Measurements from ENCODE around the gene CAMK1G. TPM values are rescaled to one million over a fixed set of nuclear protein-coding genes. Genes with fewer than 3 reads are reported as not detected.

CAMK1G gene
- total RNA-seq, 2 experiments from 2014 or later, result 0.69 to 0.94 TPM

- Mint-ChIP-seq H3K4me3 (no peak overlapping the region), H3K27ac (no peak overlapping the region), H3K36me3 (peaks cover 4% of the 10 kb centered on the region), H3K9me3 (no peaks in the 10 kb centered on the region), H3K4me1 (ENCODE audit: low read depth) (peaks cover 4% of the 10 kb centered on the region), H3K27me3 (no peaks in the 10 kb centered on the region)
- DNase-seq, result no peak
- ChIA-PET POLR2A (interaction anchor here (0.9 kb wide), 1 partner anchor 9 kb away, joined by 3 read pairs; no protein-coding TSS in a partner anchor), CTCF (no interaction called here)
- intact Hi-C loops (cut with micrococcal nuclease), result no loop called here
These were observed 33.0 kb downstream of the CAMK1G start for GRCh38 chr1:209616366-209617046.

DNA sequence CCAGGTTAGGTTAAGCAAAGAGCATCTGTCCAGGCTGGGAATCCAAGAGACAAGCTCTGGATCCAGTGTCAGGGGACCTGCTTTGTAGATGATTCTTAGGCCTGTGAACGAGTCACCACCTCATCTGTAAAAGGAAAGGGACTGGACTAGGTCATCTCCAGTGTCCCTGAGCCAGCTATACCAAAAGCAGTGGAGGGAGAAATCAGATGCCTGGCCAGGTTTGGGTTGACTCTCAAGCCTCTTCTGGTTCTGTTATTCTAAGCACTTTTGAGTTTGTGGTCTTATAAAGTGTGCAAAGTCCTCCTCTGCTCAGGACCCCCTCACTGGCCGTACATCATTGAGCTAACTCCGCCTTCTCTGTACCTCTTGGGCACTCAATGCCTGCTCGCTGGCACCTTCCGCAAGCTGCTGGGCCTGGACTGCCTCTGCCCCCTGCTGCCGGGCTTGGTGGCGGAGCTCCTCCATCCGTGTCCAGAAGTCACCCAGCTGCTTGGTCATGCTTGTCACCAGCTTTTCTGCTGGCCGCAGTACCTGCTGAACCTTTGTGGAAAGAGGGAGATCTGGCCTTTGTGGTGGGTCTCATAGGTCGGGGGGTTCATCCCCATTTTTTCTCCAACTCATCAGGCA, 33.6 kb downstream of the CAMK1G start:
- intact Hi-C loops (cut with micrococcal nuclease), result no loop called here
- ChIA-PET POLR2A (no interaction called here), CTCF (no interaction called here)
- H3K27ac Mint-ChIP-seq, result no peak overlapping the region
- DNase-seq, result no peak
- H3K4me3 Mint-ChIP-seq, result no peak overlapping the region
- H3K9me3 Mint-ChIP-seq, result no peaks in the 10 kb centered on the region
- peaks cover 4% of the 10 kb centered on the region for H3K36me3 Mint-ChIP-seq
- peaks cover 4% of the 10 kb centered on the region for H3K4me1 Mint-ChIP-seq (ENCODE audit: low read depth)
- no peaks in the 10 kb centered on the region for H3K27me3 Mint-ChIP-seq

DNA sequence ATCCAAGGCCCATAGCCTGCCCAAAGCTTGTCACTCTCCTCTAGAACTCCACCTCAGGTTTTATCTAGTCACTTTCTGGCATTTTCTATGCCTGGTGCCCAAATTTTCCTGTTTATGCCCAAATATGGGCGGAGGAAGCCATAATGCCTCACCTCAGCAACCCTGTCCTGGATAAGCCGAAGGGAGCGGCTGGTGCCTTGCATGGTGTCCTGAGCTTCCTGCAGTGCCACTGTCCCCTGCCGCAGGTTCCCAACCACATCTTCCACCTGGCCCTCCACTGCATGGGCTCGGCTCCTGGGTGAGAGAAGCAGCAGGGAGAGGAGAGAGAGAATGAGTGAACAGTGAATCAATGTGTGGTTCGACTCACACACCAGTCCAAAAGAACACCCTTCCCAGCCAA, 34.2 kb downstream of the CAMK1G start:
- ChIA-PET CTCF (interaction anchor here (2.4 kb wide), 1 partner anchor 10 kb away, joined by 10 read pairs; no protein-coding TSS in a partner anchor), POLR2A (no interaction called here)
- peaks cover under 1% of the 10 kb centered on the region for H3K4me1 Mint-ChIP-seq (ENCODE audit: low read depth)
- no peak overlapping the region for H3K27ac Mint-ChIP-seq
- H3K36me3 Mint-ChIP-seq, result peaks cover 4% of the 10 kb centered on the region
- no peak for DNase-seq
- no peaks in the 10 kb centered on the region for H3K9me3 Mint-ChIP-seq
- no peaks in the 10 kb centered on the region for H3K27me3 Mint-ChIP-seq
- intact Hi-C loops (cut with micrococcal nuclease), result no loop called here
- H3K4me3 Mint-ChIP-seq, result no peak overlapping the region

DNA sequence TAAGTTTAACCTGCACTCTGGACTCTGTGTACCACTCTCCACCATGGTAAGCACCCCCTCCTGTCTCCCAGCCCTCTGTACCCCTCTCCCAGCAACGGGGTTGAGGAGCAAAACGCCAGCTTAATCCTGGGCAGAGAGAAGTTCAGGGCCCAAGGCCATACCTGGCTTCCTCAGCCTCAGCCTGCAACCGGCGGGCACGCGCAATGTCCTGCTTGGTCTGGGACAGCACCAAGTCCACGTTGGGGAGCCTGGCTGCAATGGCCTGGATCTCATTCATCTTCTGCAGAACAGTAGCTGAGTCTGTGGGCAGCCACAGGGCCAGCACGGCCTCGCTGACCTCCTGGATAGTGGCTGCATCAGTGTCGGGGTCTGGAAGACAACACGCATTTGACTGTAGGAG, 34.8 kb downstream of the CAMK1G start:
- intact Hi-C loops (cut with micrococcal nuclease), result no loop called here
- ChIA-PET POLR2A (no interaction called here), CTCF (interaction anchor here (2.4 kb wide), 1 partner anchor 9 kb away, joined by 10 read pairs; no protein-coding TSS in a partner anchor)
- DNase-seq, result no peak
- Mint-ChIP-seq H3K9me3 (no peaks in the 10 kb centered on the region), H3K4me3 (no peak overlapping the region), H3K27ac (no peak overlapping the region), H3K36me3 (peaks cover 4% of the 10 kb centered on the region), H3K27me3 (no peaks in the 10 kb centered on the region), H3K4me1 (ENCODE audit: low read depth) (no peaks in the 10 kb centered on the region)

- no peak overlapping the region for H3K4me3 Mint-ChIP-seq
- CTCF ChIA-PET, result interaction anchor here (0.7 to 2.4 kb wide), 3 partner anchors 9 to 129 kb away, joined by 3 to 10 read pairs (median 5); no protein-coding TSS in a partner anchor
- H3K36me3 Mint-ChIP-seq, result peaks cover 4% of the 10 kb centered on the region
- intact Hi-C loops (cut with micrococcal nuclease), result no loop called here
- H3K27ac Mint-ChIP-seq, result no peak overlapping the region
- no peaks in the 10 kb centered on the region for H3K4me1 Mint-ChIP-seq (ENCODE audit: low read depth)
- H3K9me3 Mint-ChIP-seq, result no peaks in the 10 kb centered on the region
- H3K27me3 Mint-ChIP-seq, result no peaks in the 10 kb centered on the region
- POLR2A ChIA-PET, result no interaction called here
- DNase-seq, result no peak
These were observed 35.4 kb downstream of the CAMK1G start for GRCh38 chr1:209618756-209619420.

DNA sequence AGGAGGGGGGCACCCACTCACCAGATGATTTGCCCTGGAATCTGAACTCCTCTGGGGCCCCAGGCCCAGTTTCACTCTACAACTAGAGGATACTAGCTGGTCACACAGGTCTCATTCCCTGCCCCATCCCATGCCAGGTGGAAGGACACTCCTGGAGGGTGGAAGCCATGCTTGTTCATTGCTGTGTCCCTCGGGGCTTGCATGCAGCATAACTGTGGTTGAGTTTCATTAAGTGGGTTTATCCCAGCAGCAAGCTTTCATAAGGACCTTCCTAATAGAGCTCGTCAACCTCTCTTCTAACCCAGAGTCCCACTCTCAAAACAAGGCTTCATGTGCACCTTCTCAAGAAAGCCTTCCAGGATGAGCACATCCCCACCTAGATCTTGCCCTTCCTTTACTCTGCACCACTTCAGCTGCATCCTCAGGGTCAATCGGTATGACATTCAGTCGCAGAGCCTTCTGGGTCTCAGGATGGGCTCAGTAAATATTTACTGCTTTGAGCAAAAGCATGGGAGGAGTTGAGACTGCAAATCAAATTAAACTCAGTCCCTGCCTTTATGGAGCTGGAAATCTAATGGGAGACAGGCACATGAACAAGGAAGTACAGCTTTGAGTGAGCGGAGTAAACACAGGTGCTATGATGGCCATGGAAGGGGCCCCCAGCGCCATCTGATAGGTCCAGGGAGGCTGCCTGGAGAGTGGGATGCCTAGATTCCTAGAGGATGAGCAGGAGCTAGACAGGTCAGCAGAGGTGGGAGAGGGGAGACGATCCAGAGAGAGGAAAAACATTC, 36.4 kb downstream of the CAMK1G start:
- Mint-ChIP-seq H3K4me3 (no peak overlapping the region), H3K27me3 (no peaks in the 10 kb centered on the region), H3K27ac (no peak overlapping the region), H3K4me1 (ENCODE audit: low read depth) (no peaks in the 10 kb centered on the region), H3K9me3 (no peaks in the 10 kb centered on the region), H3K36me3 (peaks cover 4% of the 10 kb centered on the region)
- no peak for DNase-seq
- ChIA-PET POLR2A (no interaction called here), CTCF (interaction anchor here (1.0 to 2.4 kb wide), 3 partner anchors 8 to 128 kb away, joined by 3 to 10 read pairs (median 5); no protein-coding TSS in a partner anchor)
- intact Hi-C loops (cut with micrococcal nuclease), result no loop called here

GRCh38 chr1:209620487-209620884, 37.0 kb downstream of the CAMK1G start:
- intact Hi-C loops (cut with micrococcal nuclease), result no loop called here
- Mint-ChIP-seq H3K9me3 (no peaks in the 10 kb centered on the region), H3K27me3 (no peaks in the 10 kb centered on the region), H3K36me3 (peaks cover 4% of the 10 kb centered on the region), H3K27ac (no peak overlapping the region), H3K4me1 (ENCODE audit: low read depth) (no peaks in the 10 kb centered on the region), H3K4me3 (no peak overlapping the region)
- POLR2A ChIA-PET, result no interaction called here
- DNase-seq, result no peak
- CTCF ChIA-PET, result no interaction called here

- no peak for DNase-seq
- intact Hi-C loops (cut with micrococcal nuclease), result no loop called here
- ChIA-PET CTCF (no interaction called here), POLR2A (no interaction called here)
- H3K27me3 Mint-ChIP-seq, result no peaks in the 10 kb centered on the region
- no peaks in the 10 kb centered on the region for H3K4me1 Mint-ChIP-seq (ENCODE audit: low read depth)
- peaks cover 4% of the 10 kb centered on the region for H3K36me3 Mint-ChIP-seq
- H3K27ac Mint-ChIP-seq, result no peak overlapping the region
- no peaks in the 10 kb centered on the region for H3K9me3 Mint-ChIP-seq
- H3K4me3 Mint-ChIP-seq, result no peak overlapping the region
These were observed 37.8 kb downstream of the CAMK1G start for GRCh38 chr1:209621286-209621685.

DNA sequence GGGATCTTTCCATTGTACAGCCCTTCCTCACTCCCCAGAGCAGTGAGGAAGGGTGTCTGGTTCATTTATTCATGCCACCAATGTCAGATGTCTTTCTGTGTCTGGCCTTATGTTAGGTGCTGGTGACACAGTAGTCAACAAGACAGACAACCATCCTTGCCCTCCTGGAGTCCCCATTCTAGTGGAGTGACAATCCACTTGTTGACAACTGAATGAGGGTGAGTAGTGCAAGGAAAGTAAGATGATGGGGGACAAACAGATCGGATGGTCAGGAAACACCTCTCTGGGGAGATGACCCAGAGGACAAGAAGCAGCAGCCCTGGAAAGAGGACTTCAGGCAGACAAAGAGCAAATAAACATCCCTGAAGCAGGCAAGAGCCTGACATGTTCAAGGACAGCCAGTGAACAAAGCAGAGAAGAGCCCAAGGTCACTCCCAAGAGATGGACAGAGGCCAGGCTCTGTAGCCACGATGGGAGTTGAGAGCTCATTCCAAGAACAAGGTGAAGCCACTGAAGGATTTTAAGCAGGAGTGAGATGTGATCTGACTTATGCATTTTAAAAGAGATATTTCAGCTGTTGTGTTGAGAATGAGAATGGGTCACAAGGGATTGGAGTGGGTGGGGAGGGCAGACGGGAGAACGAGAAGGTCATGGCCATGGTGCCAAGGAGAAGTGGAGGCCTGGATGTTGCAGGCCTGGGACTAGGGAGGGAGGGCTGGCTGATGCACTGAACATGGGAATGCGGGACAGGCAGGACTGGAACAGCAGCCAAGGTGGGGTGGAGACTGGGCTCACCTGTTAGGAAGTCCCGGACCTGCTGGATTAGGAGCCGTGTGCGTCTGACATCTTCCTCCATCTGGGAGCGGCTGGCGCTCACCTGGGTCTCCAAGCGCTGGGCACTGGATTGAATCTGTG, 38.5 kb downstream of the CAMK1G start:
- H3K9me3 Mint-ChIP-seq, result no peaks in the 10 kb centered on the region
- H3K4me1 Mint-ChIP-seq (ENCODE audit: low read depth), result no peaks in the 10 kb centered on the region
- H3K4me3 Mint-ChIP-seq, result no peak overlapping the region
- POLR2A ChIA-PET, result no interaction called here
- CTCF ChIA-PET, result interaction anchor here (0.6 to 1.7 kb wide), 2 partner anchors 49 to 53 kb away, joined by 3 to 4 read pairs; no protein-coding TSS in a partner anchor
- intact Hi-C loops (cut with micrococcal nuclease), result no loop called here
- H3K27me3 Mint-ChIP-seq, result no peaks in the 10 kb centered on the region
- no peak overlapping the region for H3K27ac Mint-ChIP-seq
- no peak for DNase-seq
- H3K36me3 Mint-ChIP-seq, result peaks cover 4% of the 10 kb centered on the region

- no peak for DNase-seq
- H3K27me3 Mint-ChIP-seq, result no peaks in the 10 kb centered on the region
- H3K27ac Mint-ChIP-seq, result no peak overlapping the region
- intact Hi-C loops (cut with micrococcal nuclease), result no loop called here
- ChIA-PET CTCF (interaction anchor here (0.6 to 1.7 kb wide), 3 partner anchors 20 to 54 kb away, joined by 3 to 4 read pairs (median 3); no protein-coding TSS in a partner anchor), POLR2A (no interaction called here)
- no peaks in the 10 kb centered on the region for H3K36me3 Mint-ChIP-seq
- peaks cover 3% of the 10 kb centered on the region for H3K4me1 Mint-ChIP-seq (ENCODE audit: low read depth)
- no peaks in the 10 kb centered on the region for H3K9me3 Mint-ChIP-seq
- no peak overlapping the region for H3K4me3 Mint-ChIP-seq
These were observed 39.6 kb downstream of the CAMK1G start for GRCh38 chr1:209622841-209623829.

Measured in activated CD4-positive, alpha-beta memory T cell treated with anti-CD3 and anti-CD28 coated beads for 36 hours (primary cell).